T-cell (primary cell): ENCODE measurements around the gene SLC16A7. TPM values are rescaled to one million over a fixed set of nuclear protein-coding genes. Genes with fewer than 3 reads are reported as not detected.
"Not testable (repeated sequence)": the region's sequence is repeated elsewhere in the genome, so short reads cannot be mapped to it uniquely, and the experiment has no call there.

Source experiments
- ATAC-seq, 4 experiments: fragments of 200-7000 bp in 3 of 4; fragments of 150-1000 bp in 1 of 4; cut with Tn5 transposase; replicated peaks in 1 of 4; 1 replicate in 3 of 4; 2 replicates in 1 of 4; pipeline ENCODE4 v1.10.0; 2021; ENCODE audit warnings: moderate library complexity in 3 of 4, mild to moderate bottlenecking in 2 of 4, moderate number of reproducible peaks in 1 of 4
- CTCF ChIA-PET, 2 donors: fragments of 300-600 bp; sonication (Branson Sonifier 250); formaldehyde crosslinking; loops; one replicate each; lab custom pipeline; 2022; ENCODE audit warnings: antibody characterized with exemption in 2 of 2; lab: Charles Lee
- POLR2A ChIA-PET, 2 donors: fragments of 300-600 bp; sonication (Branson Sonifier 250); formaldehyde crosslinking; loops; one replicate each; lab custom pipeline; 2022; ENCODE audit warnings: antibody characterized with exemption in 2 of 2; lab: Charles Lee
- DNase-seq, 35 experiments: peaks; one replicate each; pipeline versions ENCODE4 v3.0.0 to v3.0.0-alpha.2; 2013 to 2023
- H3K27ac ChIP-seq: one replicate; pipeline ENCODE4 v1.5.1; 2013; ENCODE audit warnings: low read length
- H3K27me3 ChIP-seq, 2 experiments: replicated peaks in 1 of 2; 1 replicate in 1 of 2; 2 replicates in 1 of 2; pipeline versions ENCODE4 v1.6.1 to v1.7.0; 2013; ENCODE audit warnings: low read length in 1 of 2, mixed read lengths in 1 of 2; ENCODE audit not compliant: control insufficient read depth in 2 of 2, insufficient read depth in 2 of 2; ENCODE audit errors: extremely low read depth in 1 of 2
- H3K36me3 ChIP-seq, 2 donors: 1 replicate in 1 of 2; 2 replicates in 1 of 2; pipeline versions ENCODE4 v1.6.1 to v1.7.0; 2013; ENCODE audit warnings: low read length in 1 of 2; ENCODE audit not compliant: control insufficient read depth in 2 of 2, insufficient read depth in 1 of 2; ENCODE audit errors: extremely low read depth in 1 of 2
- H3K4me1 ChIP-seq, 2 experiments: 1 replicate in 1 of 2; 2 replicates in 1 of 2; pipeline versions ENCODE4 v1.6.1 to v1.7.0; 2013; ENCODE audit warnings: low read length in 2 of 2, mixed read lengths in 1 of 2; ENCODE audit not compliant: insufficient read depth in 2 of 2, control insufficient read depth in 1 of 2; ENCODE audit errors: extremely low read depth in 1 of 2
- H3K4me3 ChIP-seq, 2 donors: 1 replicate in 1 of 2; 2 replicates in 1 of 2; pipeline versions ENCODE4 v1.5.1 to v1.7.0; 2013; ENCODE audit warnings: mild to moderate bottlenecking in 2 of 2, low read length in 1 of 2, moderate library complexity in 1 of 2; ENCODE audit not compliant: control insufficient read depth in 1 of 2; ENCODE audit errors: extremely low read depth in 1 of 2
- H3K9me3 ChIP-seq: 2 replicates; pipeline ENCODE4 v1.7.0; 2013
- H3K27ac Mint-ChIP-seq, 2 donors: one replicate each; pipeline ENCODE4 v1.8.0; 2020 to 2021; ENCODE audit warnings: mild to moderate bottlenecking in 2 of 2, mixed read lengths in 2 of 2
- H3K27me3 Mint-ChIP-seq, 2 donors: one replicate each; pipeline ENCODE4 v1.8.0; 2021 to 2022; ENCODE audit warnings: mixed read lengths in 2 of 2
- H3K36me3 Mint-ChIP-seq: one replicate; pipeline ENCODE4 v1.8.0; 2021; ENCODE audit warnings: mixed read lengths
- H3K4me1 Mint-ChIP-seq, 3 donors: one replicate each; pipeline ENCODE4 v1.8.0; 2020 to 2022; ENCODE audit warnings: mixed read lengths in 3 of 3, mild to moderate bottlenecking in 1 of 3
- H3K4me3 Mint-ChIP-seq, 3 donors: one replicate each; pipeline ENCODE4 v1.8.0; 2020 to 2022; ENCODE audit warnings: mild to moderate bottlenecking in 3 of 3, mixed read lengths in 3 of 3, moderate library complexity in 3 of 3
- H3K9me3 Mint-ChIP-seq, 3 donors: one replicate each; pipeline ENCODE4 v1.8.0; 2020 to 2022; ENCODE audit warnings: mixed read lengths in 3 of 3
- WGBS: methylation state at CpG from one replicate; pipeline ENCODE4 v1.1.5; 2013; ENCODE audit warnings: missing lambda C conversion rate; ENCODE audit not compliant: insufficient coverage; 5-methylcytosine and 5-hydroxymethylcytosine counted together
- total RNA-seq, 35 experiments: library from RNA in 6 of 35; stranded (reverse) in 6 of 35; fragments of 120-200 nt in 1 of 35; gene quantifications; one replicate each; pipeline versions ENCODE4 v1.2.1 to v1.2.4 and lab custom pipeline; 2013 to 2026

The SLC16A7 gene
- total RNA-seq, 5 donors from 2014 or later (not counting 1 experiment from before 2014, with no cell fraction given): 43.3 to 54.6 (median 49.4) TPM

DNA sequence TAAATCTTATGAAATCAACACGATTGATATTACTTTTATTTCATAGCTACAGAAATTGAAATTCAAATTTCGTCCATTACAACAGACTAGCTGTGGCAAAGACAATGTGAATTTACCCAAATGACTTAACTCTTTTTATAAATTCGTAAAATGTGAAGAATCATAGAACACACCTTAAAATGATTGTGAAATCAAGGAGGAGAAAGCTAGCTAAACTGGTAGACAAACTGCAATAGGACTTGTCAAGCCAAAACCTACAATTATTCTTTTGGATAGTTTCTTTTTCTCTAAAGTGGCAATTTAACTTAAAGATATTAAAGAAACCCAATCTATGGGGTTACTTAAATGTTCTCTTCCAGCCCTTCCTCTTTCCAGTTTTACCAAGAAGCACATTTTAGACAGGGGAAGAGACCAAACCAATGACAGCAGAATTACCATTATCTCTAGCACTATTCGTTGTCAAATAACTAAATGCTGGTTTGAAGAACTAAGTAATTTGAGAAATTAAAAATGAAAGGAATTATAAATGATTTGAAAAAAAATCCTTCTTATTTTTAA, 807 bp upstream of the SLC16A7 start:
- Histone ChIP-seq H3K9me3 (no peaks in the 10 kb centered on the region), H3K27ac (peak overlapping the region; percentile 92), H3K27me3 (no peaks in the 10 kb centered on the region), H3K36me3 (no peaks in the 10 kb centered on the region), H3K4me3 (peak overlapping the region; percentile 90 to 95), H3K4me1 (peaks cover 9 to 33% of the 10 kb centered on the region in 2 experiments)
- H3K27ac Mint-ChIP-seq: peak overlapping the region; percentile 95 to 97
- peak overlapping the region; percentile 92 to 98 (median 95) for H3K4me3 Mint-ChIP-seq
- no peaks in the 10 kb centered on the region for H3K9me3 Mint-ChIP-seq
- H3K36me3 Mint-ChIP-seq: no peaks in the 10 kb centered on the region
- ChIA-PET POLR2A (no interaction called here), CTCF (interaction anchor here in 1 of 2 donors (0.9 to 1.2 kb wide), 2 partner anchors 56 to 240 kb away, joined by 3 read pairs; no protein-coding TSS in a partner anchor)
- WGBS: 80% methylated on average over 2 of the region's 4 CpGs
- no peaks in the 10 kb centered on the region for H3K27me3 Mint-ChIP-seq
- H3K4me1 Mint-ChIP-seq: peaks cover 44 to 62% (median 49%) of the 10 kb centered on the region in 3 donors
- no peak for ATAC-seq
- peak in 1 of 35 experiments; percentile 17 for DNase-seq

DNA sequence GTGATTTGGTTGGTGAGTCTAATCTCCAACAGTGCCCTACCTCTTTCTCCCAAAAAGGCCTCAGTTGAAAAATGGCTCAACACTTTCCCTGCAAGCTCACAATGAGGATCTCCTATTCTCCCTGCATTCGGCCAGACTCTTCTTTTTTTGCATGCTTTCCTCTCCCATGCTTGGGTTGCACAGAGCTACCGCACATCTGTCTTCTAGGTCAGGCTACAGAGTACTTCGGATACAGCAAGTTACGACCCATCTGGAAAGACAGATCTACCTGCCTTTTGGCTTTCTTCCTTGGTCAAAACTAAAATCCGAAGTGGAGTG, 305 bp upstream of the SLC16A7 start:
- peak overlapping the region; percentile 90 to 95 for H3K4me3 ChIP-seq
- POLR2A ChIA-PET: no interaction called here
- Mint-ChIP-seq H3K27me3 (no peaks in the 10 kb centered on the region), H3K4me1 (peaks cover 48 to 67% (median 54%) of the 10 kb centered on the region in 3 donors), H3K27ac (peak overlapping the region; percentile 95 to 97), H3K9me3 (no peaks in the 10 kb centered on the region), H3K36me3 (peaks cover 3% of the 10 kb centered on the region), H3K4me3 (peak overlapping the region; percentile 92 to 98 (median 95))
- peak overlapping the region; percentile 92 for H3K27ac ChIP-seq
- H3K27me3 ChIP-seq: no peaks in the 10 kb centered on the region
- DNase-seq: no peak
- no peak for ATAC-seq
- CTCF ChIA-PET: interaction anchor here in 1 of 2 donors (0.9 to 1.2 kb wide), 2 partner anchors 55 to 240 kb away, joined by 3 read pairs; no protein-coding TSS in a partner anchor
- peaks cover 0 to 3% of the 10 kb centered on the region in 2 donors for H3K36me3 ChIP-seq
- peaks cover 9 to 33% of the 10 kb centered on the region in 2 experiments for H3K4me1 ChIP-seq
- 0% methylated on average over 4 of the region's 5 CpGs for WGBS
- H3K9me3 ChIP-seq: no peaks in the 10 kb centered on the region

DNA sequence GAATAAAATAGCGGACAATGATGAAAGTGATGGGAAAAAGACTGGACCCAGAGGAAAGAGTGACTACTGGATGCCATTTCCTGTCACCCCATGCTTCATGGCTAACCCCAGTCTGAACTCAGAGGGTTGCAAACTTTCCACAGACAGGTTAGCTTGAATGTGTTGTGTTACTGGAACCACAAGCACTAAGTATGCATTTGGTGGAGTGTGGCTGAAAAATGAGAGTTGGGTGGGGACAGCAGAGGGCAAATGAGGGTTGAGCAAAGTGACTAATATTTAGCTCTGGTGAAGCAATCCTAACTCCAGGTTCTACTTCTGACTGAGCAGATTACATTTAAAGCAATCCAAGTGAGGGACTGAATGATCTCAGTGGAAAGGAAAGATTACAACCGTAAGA, 1.6 kb downstream of the SLC16A7 start:
- Mint-ChIP-seq H3K4me1 (peaks cover 62 to 83% (median 67%) of the 10 kb centered on the region in 3 donors), H3K4me3 (peak overlapping the region; percentile 92 to 98 (median 95)), H3K27ac (peak overlapping the region; percentile 95 to 97), H3K9me3 (no peaks in the 10 kb centered on the region), H3K27me3 (no peaks in the 10 kb centered on the region), H3K36me3 (peaks cover 11% of the 10 kb centered on the region)
- CTCF ChIA-PET: interaction anchor here in 1 of 2 donors (0.8 kb wide), 1 partner anchor 205 kb away, joined by 4 read pairs; no protein-coding TSS in a partner anchor
- DNase-seq: peak; percentile 4 to 71 (median 37)
- H3K4me3 ChIP-seq: peak overlapping the region; percentile 85 to 95
- no peaks in the 10 kb centered on the region for H3K27me3 ChIP-seq
- no peaks in the 10 kb centered on the region for H3K9me3 ChIP-seq
- POLR2A ChIA-PET: interaction anchor here in 1 of 2 donors (0.6 kb wide), 1 partner anchor 147 kb away, joined by 3 read pairs; no protein-coding TSS in a partner anchor
- H3K36me3 ChIP-seq: peaks cover 0 to 3% of the 10 kb centered on the region in 2 donors
- H3K27ac ChIP-seq: peak overlapping the region; percentile 92
- WGBS: no CpG with 5 or more reads among the region's 2 CpGs
- ATAC-seq: peak; percentile 4 to 28 (median 24)
- peaks cover 9 to 33% of the 10 kb centered on the region in 2 experiments for H3K4me1 ChIP-seq

DNA sequence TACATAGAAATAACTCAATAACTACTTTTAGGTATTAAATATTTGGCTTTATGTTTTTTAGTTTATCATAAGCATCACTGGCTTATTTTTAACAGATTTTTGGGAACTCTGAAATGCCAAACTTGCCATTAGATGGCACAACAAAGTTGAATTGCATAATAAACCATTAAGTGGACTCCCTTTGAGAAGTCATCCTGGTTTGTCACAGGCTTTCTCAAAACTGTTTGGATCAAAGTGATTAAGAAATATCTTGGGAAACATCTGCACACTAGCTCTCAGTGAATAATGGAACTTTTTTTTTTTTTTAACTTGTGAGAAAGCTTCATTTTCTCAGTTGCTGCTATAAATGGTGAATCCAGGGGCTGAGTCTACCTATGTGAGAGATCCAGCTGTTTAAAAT, 4.3 kb downstream of the SLC16A7 start:
- no peaks in the 10 kb centered on the region for H3K9me3 Mint-ChIP-seq
- no peak overlapping the region for H3K4me3 Mint-ChIP-seq
- H3K9me3 ChIP-seq: no peaks in the 10 kb centered on the region
- no peak overlapping the region for H3K27ac ChIP-seq
- ATAC-seq (no peak), DNase-seq (no peak)
- H3K27me3 Mint-ChIP-seq: no peaks in the 10 kb centered on the region
- H3K4me1 ChIP-seq: peaks cover 9 to 24% of the 10 kb centered on the region in 2 experiments
- H3K4me3 ChIP-seq: no peak overlapping the region
- peak overlapping the region in 1 of 2 donors; percentile 23 for H3K27ac Mint-ChIP-seq
- CTCF ChIA-PET: no interaction called here
- H3K27me3 ChIP-seq: no peaks in the 10 kb centered on the region
- POLR2A ChIA-PET: no interaction called here
- H3K4me1 Mint-ChIP-seq: peaks cover 67 to 85% (median 76%) of the 10 kb centered on the region in 3 donors
- peaks cover 26% of the 10 kb centered on the region for H3K36me3 Mint-ChIP-seq
- H3K36me3 ChIP-seq: peaks cover 0 to 3% of the 10 kb centered on the region in 2 donors

DNA sequence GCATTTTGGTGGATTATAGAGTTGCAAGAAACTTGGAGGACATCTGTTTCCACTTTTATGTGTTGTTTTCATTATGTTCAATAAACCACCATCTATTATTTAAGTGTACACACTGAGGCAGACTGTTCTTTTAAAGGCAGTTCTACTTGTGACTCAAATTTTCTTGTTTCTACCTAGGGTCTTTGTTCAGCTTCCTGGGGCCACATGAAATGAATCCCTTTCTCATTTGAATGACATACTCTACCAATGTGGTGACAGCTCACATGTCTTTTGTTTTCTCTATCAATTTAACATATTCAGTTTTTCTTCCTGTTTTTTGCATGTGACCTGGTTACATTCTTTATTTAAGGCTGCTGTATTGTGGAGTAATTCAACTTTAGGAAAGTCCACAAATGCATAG, 7.9 kb downstream of the SLC16A7 start:
- no peak for ATAC-seq
- peaks cover 61 to 78% (median 70%) of the 10 kb centered on the region in 3 donors for H3K4me1 Mint-ChIP-seq
- no peak overlapping the region for H3K27ac Mint-ChIP-seq
- no peak for DNase-seq
- Histone ChIP-seq H3K27ac (no peak overlapping the region), H3K27me3 (no peaks in the 10 kb centered on the region), H3K4me3 (no peak overlapping the region), H3K4me1 (peaks cover 0 to 8% of the 10 kb centered on the region in 2 experiments), H3K9me3 (no peaks in the 10 kb centered on the region), H3K36me3 (peaks cover 0 to 3% of the 10 kb centered on the region in 2 donors)
- peaks cover 42% of the 10 kb centered on the region for H3K36me3 Mint-ChIP-seq
- H3K9me3 Mint-ChIP-seq: no peaks in the 10 kb centered on the region
- POLR2A ChIA-PET: interaction anchor here in 1 of 2 donors (0.7 kb wide), 1 partner anchor 51 kb away, joined by 3 read pairs; no protein-coding TSS in a partner anchor
- CTCF ChIA-PET: interaction anchor here in 1 of 2 donors (0.5 kb wide), 1 partner anchor 79 kb away, joined by 3 read pairs; no protein-coding TSS in a partner anchor
- no peak overlapping the region for H3K4me3 Mint-ChIP-seq
- H3K27me3 Mint-ChIP-seq: no peaks in the 10 kb centered on the region

DNA sequence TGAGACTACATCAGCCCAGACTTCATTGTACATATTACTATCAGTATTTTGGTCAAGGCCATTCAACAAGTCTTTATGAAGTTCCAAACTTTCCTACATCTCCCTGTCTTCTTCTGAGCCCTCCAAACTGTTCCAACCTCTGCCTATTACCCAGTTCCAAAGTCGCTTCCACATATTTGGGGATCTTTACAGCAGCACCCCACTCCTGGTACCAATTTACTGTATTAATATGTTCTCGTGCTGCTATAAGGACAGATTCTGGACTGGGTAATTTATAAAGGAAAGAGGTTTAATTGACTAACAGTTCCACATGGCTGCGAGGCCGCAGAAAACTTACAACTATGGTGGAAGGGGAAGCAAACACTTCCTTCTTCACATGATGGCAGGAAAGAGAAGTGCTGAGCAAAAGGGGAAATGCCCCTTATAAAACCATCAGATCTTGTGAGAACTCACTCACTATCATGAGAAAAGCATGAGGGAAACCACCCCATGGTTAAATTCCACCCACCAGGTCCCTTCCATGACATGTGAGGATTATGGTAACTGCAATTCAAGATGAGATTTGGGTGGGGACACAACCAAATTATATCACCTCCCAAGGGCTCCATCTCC, 17.1 kb downstream of the SLC16A7 start:
- H3K36me3 Mint-ChIP-seq: peaks cover 54% of the 10 kb centered on the region

More for the DNA sequence above, 17.1 kb downstream of the SLC16A7 start:
- DNase-seq, H3K9me3 ChIP-seq, H3K4me3 ChIP-seq, H3K27me3 Mint-ChIP-seq, H3K4me1 ChIP-seq, H3K27ac ChIP-seq, H3K27ac Mint-ChIP-seq, H3K27me3 ChIP-seq, H3K4me3 Mint-ChIP-seq, ATAC-seq, POLR2A ChIA-PET: not testable (repeated sequence)
- Mint-ChIP-seq H3K9me3 (peaks cover 12 to 29% (median 13%) of the 10 kb centered on the region in 3 donors), H3K4me1 (peaks cover 16 to 28% (median 22%) of the 10 kb centered on the region in 3 donors)
- H3K36me3 ChIP-seq: peaks cover 0 to 18% of the 10 kb centered on the region in 2 donors
- whole genome bisulfite sequencing: no CpG with 5 or more reads among the region's 4 CpGs
- CTCF ChIA-PET: interaction anchor here in 1 of 2 donors (0.5 kb wide), 1 partner anchor 102 kb away, joined by 4 read pairs; no protein-coding TSS in a partner anchor
